NCI-H774 (cell line): ENCODE results near the gene ZNF485.
A peak's percentile ranks its signal among the peaks of the same experiment; 100 is the strongest.
"Not testable (repeated sequence)": the region's sequence is repeated elsewhere in the genome, so short reads cannot be mapped to it uniquely, and the experiment has no call there.

ENCODE experiments used
- DNase-seq: peaks from one replicate; lab custom pipeline; 2025; lab: John Stamatoyannopoulos, UW

ZNF485 gene

DNA sequence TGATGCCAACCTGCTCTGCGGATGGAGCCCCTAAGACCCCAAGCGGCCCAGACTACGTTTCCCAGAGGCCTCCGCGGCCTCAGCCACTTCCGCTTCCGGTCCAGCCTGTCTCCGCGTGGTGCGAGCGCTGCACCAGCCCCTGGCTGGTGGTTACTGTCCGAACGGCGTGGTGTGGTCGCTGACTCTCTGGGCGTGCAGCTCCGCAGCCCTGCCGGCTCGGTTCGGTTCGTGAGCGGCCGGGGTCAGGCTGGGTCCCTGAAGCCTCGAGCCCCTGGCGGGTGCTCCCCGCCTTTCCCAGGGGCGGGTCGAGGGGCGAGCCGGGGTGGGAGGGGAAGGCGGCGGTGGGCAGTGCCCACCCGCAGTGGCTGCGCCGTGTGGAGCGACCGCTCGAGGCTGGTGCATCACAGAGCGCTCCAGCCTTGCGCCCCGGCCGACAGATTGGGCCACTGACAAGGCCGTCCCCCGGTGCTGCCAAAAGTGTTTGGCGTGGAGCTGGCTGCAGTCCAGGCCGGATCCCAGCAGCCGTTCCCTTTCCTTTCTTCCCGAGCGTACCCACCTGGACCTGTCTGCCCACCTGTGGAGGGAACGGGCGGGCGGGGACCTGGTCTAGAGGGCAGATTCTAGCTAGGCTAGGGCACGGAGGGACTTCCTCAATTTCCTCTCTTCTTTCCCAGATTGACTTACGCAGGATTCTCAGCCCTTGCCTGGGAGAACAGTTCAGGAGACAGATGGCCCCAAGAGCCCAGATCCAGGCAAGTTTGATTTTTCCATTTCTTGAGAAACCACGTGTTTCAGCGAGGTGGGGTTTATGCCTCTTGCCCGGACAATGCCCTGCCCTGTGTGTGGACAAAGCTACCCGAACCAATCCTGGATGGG is at the start of gene ZNF485:
Gene ZNF485, plus strand, starts transcription at position 116 of the 876 bp plus-strand sequence. Its CDS starts 613 bp downstream, at position 729.
- peak; percentile 60 for DNase-seq

DNA sequence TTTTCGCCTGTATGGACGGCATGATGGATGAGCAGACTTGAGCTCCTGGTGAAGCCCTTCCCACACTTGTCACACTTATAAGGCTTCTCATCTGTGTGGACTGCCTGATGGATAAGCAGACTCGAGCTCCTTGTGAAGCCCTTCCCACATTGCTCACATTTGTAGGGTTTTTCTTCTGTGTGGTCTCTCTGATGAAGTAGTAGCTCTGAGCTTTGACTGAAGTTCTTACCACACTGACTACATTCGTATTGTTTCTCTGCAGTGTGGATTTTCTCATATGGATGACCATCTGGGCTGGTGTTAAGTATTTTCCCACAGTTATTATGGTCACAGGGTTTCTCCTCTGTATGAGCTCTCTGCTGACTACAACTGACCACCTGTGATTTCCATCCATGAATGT is 49.0 kb upstream of the ZNF485 start:
- no peak for DNase-seq

DNA sequence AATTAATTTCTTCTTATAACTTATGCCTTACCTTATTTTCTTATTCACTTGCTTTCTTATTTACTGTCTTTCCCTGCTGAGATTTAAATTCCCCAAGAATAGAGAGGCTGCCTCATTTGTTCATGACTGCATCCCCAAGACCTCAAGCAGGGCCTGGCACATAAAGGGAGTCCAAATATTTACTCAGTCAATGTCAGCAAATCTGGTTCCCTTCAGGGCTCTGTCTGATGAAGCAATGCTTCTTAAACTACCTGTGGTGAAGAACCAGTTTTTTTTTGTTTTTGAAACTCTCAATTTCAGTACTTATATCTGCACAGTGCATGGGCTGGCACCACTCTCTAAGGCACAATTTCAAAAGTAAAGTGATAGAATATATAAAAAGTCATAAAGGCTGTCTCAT is 36.6 kb upstream of the ZNF485 start:
- peak; percentile 3 for DNase-seq

- DNase-seq: no peak
These were observed 35.3 kb upstream of the ZNF485 start for GRCh38 chr10:43570971-43571370.

GRCh38 chr10:43573250-43574000 is 32.8 kb upstream of the ZNF485 start:
- no peak for DNase-seq

- peak; percentile 51 for DNase-seq
These were observed 32.0 kb upstream of the ZNF485 start, which contains the start of gene ZNF239 for GRCh38 chr10:43574001-43574892. Gene ZNF239 (minus strand): TSS chr10:43574616. CDS start chr10:43558079, 16,537 bp downstream.

GRCh38 chr10:43574906-43575305 is 31.3 kb upstream of the ZNF485 start:
- DNase-seq: no peak

DNA sequence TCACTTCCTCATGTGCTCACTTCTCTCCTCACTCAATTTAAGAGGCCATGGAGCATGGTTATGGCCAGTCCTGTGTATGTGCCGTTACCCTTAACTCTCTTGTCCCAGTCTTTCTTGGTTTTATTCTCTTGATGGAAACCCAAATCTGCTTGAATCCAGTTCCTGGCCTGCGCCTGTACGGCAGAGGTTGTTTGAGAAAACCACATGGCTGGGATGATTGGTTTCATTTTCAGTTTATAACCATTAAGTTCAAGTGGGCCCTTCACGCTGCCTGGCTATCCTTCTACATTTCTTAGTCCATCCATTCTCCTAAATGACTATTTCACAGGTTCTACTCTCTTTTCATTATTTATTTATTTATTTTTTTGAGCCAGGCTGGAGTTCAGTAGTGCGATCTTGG is 30.2 kb upstream of the ZNF485 start:
- no peak for DNase-seq

DNA sequence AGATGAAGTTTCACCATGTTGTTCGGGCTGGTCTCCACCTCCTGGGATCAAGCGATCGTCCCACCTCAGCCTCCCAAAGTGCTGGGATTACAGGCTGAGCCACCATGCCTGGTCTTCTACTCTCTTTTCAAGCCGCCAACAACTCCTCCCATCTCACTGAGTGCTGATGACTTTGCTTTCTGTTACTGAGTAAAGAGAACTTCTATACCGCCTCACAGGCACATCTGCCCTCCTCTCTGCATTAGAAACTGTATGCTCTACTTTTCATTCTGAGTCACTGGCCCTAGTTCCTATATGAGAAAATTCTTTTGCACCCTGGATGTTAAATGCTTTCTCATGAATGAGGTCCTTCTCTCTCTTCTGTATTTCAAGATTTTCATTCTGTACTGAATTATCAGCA is 29.7 kb upstream of the ZNF485 start:
- no peak for DNase-seq

GRCh38 chr10:43584051-43584450 is 22.2 kb upstream of the ZNF485 start:
- DNase-seq: no peak

DNA sequence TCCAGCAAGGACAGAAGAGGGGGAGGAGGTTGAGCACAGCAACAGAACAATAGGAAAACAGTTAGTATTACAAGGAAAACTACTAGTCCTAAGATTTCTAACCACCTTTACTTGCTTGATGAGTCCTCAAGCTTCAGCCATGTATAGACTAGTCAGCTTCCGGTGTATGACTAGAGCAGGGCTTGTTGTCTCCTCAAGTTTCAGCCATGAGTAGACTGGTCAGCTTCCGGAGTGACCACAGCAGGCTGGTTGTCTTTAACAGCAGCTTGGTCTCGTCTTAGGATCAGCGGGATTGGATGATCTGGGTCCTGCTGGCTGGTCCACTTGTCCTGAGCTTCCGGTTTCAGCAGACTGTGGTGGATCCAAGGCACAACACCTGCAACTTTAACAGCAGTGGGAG is 21.2 kb upstream of the ZNF485 start:
- DNase-seq: no peak

DNA sequence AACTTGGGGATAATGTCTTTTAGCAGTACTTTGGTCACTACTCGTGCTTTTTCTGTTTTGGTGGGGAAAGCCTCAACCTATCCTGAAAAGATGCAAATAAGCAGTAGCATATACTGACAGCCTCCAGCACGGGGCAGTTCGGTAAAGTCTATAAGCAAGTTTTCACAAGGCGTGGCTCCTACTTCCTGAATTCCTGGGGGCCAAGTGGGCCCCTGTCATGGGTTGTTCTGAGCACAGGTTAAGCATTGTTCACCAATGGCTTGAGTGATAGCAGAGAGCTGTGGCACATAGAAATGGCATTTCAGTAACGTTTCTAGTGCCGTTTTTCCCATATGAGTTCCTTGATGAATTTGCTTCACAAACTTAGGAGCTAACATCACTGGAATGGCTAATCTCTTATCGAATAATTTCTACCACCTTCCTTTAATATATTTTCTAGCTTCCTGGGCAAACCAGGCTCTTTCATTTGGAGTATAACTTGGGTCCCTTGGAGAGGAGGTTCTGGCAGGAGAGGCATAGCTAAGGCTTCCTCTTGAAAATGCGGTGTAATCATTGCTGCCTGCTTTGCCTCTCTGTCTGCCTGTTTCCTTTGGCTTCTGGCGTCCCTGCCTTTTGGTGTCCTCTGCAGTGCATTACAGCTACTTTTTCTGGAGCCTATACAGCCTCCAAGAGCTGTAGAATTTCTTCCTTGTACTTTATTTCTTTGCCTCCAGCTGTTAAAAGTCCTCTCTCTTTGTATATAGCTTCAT is 20.1 kb upstream of the ZNF485 start:
- DNase-seq: no peak

DNA sequence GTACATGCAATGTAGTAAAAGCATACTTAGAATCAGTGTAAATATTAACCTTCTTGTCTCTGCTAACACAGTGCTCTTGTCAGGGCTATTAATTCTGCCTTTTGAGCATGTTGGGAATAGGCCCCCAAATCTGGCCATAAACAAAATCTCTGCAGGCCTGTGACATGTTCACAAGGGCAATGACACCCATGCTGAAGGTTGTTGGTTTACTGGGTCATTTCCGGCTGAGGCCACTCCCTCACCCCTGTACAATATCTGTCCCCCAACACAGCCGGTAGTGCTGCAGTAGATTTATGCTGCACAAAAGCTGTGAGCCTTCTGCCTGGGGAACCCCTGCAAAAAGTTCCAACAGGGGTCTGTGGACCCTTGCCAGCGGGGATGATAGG is 19.5 kb upstream of the ZNF485 start:
- DNase-seq: not testable (repeated sequence)

GRCh38 chr10:43591303-43591904 is 14.8 kb upstream of the ZNF485 start:
- no peak for DNase-seq

GRCh38 chr10:43594944-43595589 is 11.2 kb upstream of the ZNF485 start:
- DNase-seq: no peak

- no peak for DNase-seq
These were observed 10.4 kb upstream of the ZNF485 start for GRCh38 chr10:43595739-43596298.

DNA sequence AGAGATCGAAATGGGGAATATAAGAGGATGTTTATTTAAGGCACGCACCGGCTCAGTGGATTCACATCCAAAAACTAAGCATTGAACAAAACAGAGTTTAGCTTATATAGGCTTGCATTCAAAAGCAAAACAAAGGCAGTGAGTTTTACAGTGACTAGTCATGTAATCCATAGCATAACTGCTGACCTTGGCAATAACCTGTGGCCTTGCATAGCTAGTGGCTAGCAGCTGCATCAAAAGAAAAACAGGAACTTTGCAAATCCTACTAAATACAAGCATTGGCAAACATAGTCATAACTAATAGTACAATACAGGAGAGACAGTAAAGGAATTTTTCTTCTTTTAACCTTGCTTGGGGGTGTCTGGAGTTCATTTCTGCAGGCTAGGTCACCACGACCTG is 9.7 kb upstream of the ZNF485 start:
- no peak for DNase-seq

DNA sequence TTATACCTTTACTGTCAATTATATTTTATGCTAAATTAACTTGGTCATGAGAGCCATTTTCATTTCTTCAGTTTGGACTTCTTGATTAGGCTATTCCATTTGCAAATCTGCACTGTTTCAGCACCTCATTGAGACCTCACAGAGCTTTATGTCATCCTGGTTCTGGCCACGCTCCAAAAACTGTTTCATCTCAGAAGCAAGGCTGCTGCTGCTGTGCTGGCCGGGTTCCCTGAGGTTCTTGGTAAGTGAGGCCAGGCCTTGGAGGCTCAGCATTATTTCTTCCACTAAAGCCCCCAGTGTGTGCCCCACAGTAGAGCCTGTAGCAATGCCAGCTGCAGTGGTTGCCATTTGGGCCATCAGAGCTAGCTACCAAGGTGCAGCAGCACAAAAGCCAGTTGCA is 7.8 kb upstream of the ZNF485 start:
- no peak for DNase-seq

DNA sequence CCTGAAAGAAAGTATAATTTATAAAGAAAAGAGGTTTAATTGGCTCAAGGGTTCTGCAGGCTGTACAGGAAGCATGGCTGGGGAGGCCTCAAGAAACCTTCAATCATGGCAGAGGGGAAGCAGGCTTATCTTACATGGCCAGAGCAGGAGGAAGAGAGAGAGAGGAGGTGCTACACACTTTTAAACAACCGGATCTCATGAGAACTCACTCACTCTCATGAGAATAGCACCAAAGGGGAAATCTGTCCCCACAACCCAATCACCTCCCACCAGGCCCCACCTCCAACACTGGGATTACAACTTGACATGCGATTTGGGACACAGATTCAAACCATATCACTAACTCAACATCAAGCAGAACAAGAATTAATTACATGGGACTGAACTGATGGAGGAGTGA is 6.9 kb upstream of the ZNF485 start:
- no peak for DNase-seq

- not testable (repeated sequence) for DNase-seq
These were observed 4.7 kb upstream of the ZNF485 start for GRCh38 chr10:43601576-43601975.
